Measurements from ENCODE around the gene TADA2A. TPM values are rescaled to one million over a fixed set of nuclear protein-coding genes. Genes with fewer than 3 reads are reported as not detected.
"Not testable (repeated sequence)": the region's sequence is repeated elsewhere in the genome, so short reads cannot be mapped to it uniquely, and the experiment has no call there.

Gene TADA2A
- total RNA-seq, 2 donors from 2014 or later: 6.8 to 15.7 TPM

DNA sequence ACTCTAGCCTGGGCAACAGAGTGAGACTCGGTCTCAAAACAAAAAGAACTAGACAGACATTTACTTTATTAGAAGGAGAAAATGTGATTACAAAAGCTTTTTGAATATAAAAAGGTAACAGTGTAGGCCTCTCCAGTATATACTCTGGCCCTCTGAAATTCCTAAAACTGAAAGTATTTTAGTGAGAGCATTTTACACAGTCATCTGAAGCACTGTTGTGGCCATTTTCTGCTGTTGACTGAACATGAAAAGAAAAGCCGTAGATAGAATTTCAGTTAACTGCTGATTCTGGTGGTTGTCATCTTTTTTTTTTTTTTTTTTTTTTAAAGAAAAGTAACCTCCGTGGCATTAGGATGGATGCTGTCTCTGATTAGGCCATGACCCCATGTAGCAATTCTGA, 98.6 kb downstream of the TADA2A start:
- TF ChIP-seq CTCF (IDR thresholded peaks at IDR 0.05): no peak
- no peak overlapping the region for H3K27ac ChIP-seq
- H3K36me3 ChIP-seq: no peaks in the 10 kb centered on the region
- H3K27me3 ChIP-seq: no peaks in the 10 kb centered on the region
- no peak overlapping the region for H3K4me3 ChIP-seq
- no peak for DNase-seq (ENCODE audit: low spot score)
- peaks cover 0 to 14% of the 10 kb centered on the region in 2 donors for H3K4me1 ChIP-seq
- H3K9me3 ChIP-seq: no peaks in the 10 kb centered on the region

DNA sequence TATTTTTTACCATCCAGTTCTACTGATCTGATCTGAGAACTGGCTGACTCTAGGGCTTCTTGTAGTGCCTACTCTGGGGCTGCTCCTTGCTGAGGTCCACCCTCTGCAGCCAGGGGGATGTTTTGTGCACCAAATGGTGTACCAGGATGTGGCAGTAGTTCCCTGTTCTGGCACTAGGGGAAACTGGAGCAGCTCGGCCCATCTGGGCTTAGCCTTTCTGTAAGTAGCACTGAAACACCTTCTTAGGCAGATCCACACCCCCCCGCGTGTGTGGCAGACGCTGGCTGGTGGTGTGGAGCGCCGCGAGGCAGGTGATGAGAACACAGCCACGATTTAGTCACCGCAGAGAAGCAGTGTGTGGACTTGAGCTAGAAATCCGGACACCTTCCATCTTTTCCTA, 100.0 kb downstream of the TADA2A start:
- H3K4me3 ChIP-seq: no peak overlapping the region
- no peaks in the 10 kb centered on the region for H3K36me3 ChIP-seq
- TF ChIP-seq CTCF (IDR thresholded peaks at IDR 0.05): peak in 1 of 2 donors; percentile 59
- no peaks in the 10 kb centered on the region for H3K9me3 ChIP-seq
- H3K4me1 ChIP-seq: peaks cover 0 to 14% of the 10 kb centered on the region in 2 donors
- H3K27ac ChIP-seq: peak overlapping the region; percentile 7 to 36
- no peak for DNase-seq (ENCODE audit: low spot score)
- H3K27me3 ChIP-seq: no peaks in the 10 kb centered on the region

GRCh38 chr17:37507111-37507510, 100.4 kb downstream of the TADA2A start:
- TF ChIP-seq CTCF (IDR thresholded peaks at IDR 0.05): no peak
- Histone ChIP-seq H3K9me3 (no peaks in the 10 kb centered on the region), H3K36me3 (peaks cover under 1% of the 10 kb centered on the region), H3K27ac (peak overlapping the region; percentile 7 to 36), H3K27me3 (no peaks in the 10 kb centered on the region), H3K4me1 (peaks cover 0 to 16% of the 10 kb centered on the region in 2 donors), H3K4me3 (no peak overlapping the region)
- no peak for DNase-seq (ENCODE audit: low spot score)

GRCh38 chr17:37510056-37510455, 103.4 kb downstream of the TADA2A start:
- Histone ChIP-seq H3K4me1 (peaks cover 0 to 28% of the 10 kb centered on the region in 2 donors), H3K27ac (no peak overlapping the region), H3K4me3 (no peak overlapping the region), H3K36me3 (peaks cover 19% of the 10 kb centered on the region), H3K27me3 (no peaks in the 10 kb centered on the region), H3K9me3 (no peaks in the 10 kb centered on the region)
- no peak for DNase-seq (ENCODE audit: low spot score)
- no peak for TF ChIP-seq CTCF (IDR thresholded peaks at IDR 0.05)

- DNase-seq (ENCODE audit: low spot score); H3K4me3 ChIP-seq; H3K27me3 ChIP-seq; H3K9me3 ChIP-seq: not testable (repeated sequence)
- Histone ChIP-seq H3K27ac (peak overlapping the region in 1 of 2 donors; percentile 35), H3K4me1 (peaks cover 0 to 32% of the 10 kb centered on the region in 2 donors), H3K36me3 (peaks cover 19% of the 10 kb centered on the region)
Observed at GRCh38 chr17:37511642-37512041, 105.0 kb downstream of the TADA2A start.

DNA sequence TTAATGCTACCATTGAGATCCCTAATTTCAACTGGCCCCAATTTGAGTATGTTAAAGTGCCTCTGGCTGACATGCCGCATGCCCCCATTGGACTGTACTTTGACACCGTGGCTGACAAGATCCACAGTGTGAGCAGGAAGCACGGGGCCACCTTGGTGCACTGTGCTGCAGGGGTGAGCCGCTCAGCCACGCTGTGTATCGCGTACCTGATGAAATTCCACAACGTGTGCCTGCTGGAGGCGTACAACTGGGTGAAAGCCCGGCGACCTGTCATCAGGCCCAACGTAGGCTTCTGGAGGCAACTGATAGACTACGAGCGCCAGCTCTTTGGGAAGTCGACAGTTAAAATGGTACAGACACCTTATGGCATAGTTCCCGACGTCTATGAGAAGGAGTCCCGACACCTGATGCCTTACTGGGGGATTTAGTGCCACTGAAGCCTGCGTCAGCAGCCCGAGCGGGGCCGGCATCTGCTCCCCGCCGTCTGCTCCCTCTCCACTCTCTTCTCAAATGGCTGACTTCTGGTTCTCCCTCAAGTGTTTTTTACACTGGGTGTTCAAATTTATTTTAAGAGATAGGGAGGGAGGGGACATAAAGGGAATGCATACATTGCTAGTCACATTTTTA, 105.9 kb downstream of the TADA2A start:
- no peak for TF ChIP-seq CTCF (IDR thresholded peaks at IDR 0.05)
- H3K36me3 ChIP-seq: peaks cover 21% of the 10 kb centered on the region

More for the DNA sequence above, 105.9 kb downstream of the TADA2A start:
- no peak overlapping the region for H3K4me3 ChIP-seq
- peaks cover 0 to 23% of the 10 kb centered on the region in 2 donors for H3K4me1 ChIP-seq
- H3K27ac ChIP-seq: peak overlapping the region; percentile 35
- no peaks in the 10 kb centered on the region for H3K9me3 ChIP-seq
- no peaks in the 10 kb centered on the region for H3K27me3 ChIP-seq
- no peak for DNase-seq (ENCODE audit: low spot score)

All from right atrium auricular region (tissue), 2 donors.